CD14-positive monocyte (primary cell): ENCODE results near the gene ZSCAN10. TPM values are rescaled to one million over a fixed set of nuclear protein-coding genes. Genes with fewer than 3 reads are reported as not detected.

Experiments
- DNase-seq, 3 donors: peaks; one replicate each; pipeline ENCODE4 v3.0.0-alpha.2; 2011 to 2022
- H2AFZ ChIP-seq: 2 replicates; pipeline ENCODE4 v1.6.0; 2012; ENCODE audit warnings: mild to moderate bottlenecking, low read depth, low read length, inconsistent platforms; ENCODE audit not compliant: insufficient read depth, poor library complexity, severe bottlenecking
- H3K27ac ChIP-seq, 2 donors: 1 replicate in 1 of 2; 2 replicates in 1 of 2; pipeline ENCODE4 v1.5.1; 2012 to 2013; ENCODE audit warnings: low read length in 2 of 2, control low read depth in 1 of 2, inconsistent platforms in 1 of 2, low read depth in 1 of 2, mild to moderate bottlenecking in 1 of 2
- H3K27me3 ChIP-seq, 2 donors: one replicate each; pipeline versions ENCODE4 v1.6.0 to v1.6.1; 2011 to 2013; ENCODE audit warnings: low read length in 2 of 2; ENCODE audit not compliant: control insufficient read depth in 2 of 2, insufficient read depth in 2 of 2
- H3K36me3 ChIP-seq, 2 donors: replicated peaks in 1 of 2; 1 replicate in 1 of 2; 2 replicates in 1 of 2; pipeline versions ENCODE4 v1.5.1 to v1.6.1; 2012 to 2013; ENCODE audit warnings: low read length in 2 of 2, control low read depth in 1 of 2, inconsistent platforms in 1 of 2, mild to moderate bottlenecking in 1 of 2; ENCODE audit not compliant: insufficient read depth in 2 of 2, control insufficient read depth in 1 of 2
- H3K4me1 ChIP-seq, 2 donors: 1 replicate in 1 of 2; 2 replicates in 1 of 2; pipeline versions ENCODE4 v1.5.1 to v1.6.1; 2012 to 2013; ENCODE audit warnings: low read length in 2 of 2, control low read depth in 1 of 2, inconsistent platforms in 1 of 2, mild to moderate bottlenecking in 1 of 2, moderate library complexity in 1 of 2; ENCODE audit not compliant: insufficient read depth in 2 of 2, control insufficient read depth in 1 of 2
- H3K4me2 ChIP-seq: replicated peaks from 2 replicates; pipeline ENCODE3; 2012; ENCODE audit warnings: low read length, moderate library complexity, mild to moderate bottlenecking; ENCODE audit not compliant: poor library complexity, severe bottlenecking; ENCODE audit errors: extremely low read depth
- H3K4me3 ChIP-seq, 3 experiments: fragments of 200-600 bp in 1 of 3; sonication (generic) in 1 of 3; replicated peaks in 1 of 3; 1 replicate in 2 of 3; 2 replicates in 1 of 3; pipeline ENCODE4 v1.5.1; 2011 to 2013; ENCODE audit warnings: low read length in 3 of 3, mild to moderate bottlenecking in 3 of 3, control low read depth in 2 of 3, low read depth in 2 of 3, inconsistent platforms in 1 of 3, moderate library complexity in 1 of 3
- H3K79me2 ChIP-seq: 2 replicates; pipeline ENCODE4 v1.6.0; 2012; ENCODE audit warnings: mild to moderate bottlenecking, control low read depth, inconsistent platforms, low read length, moderate library complexity; ENCODE audit not compliant: insufficient read depth
- H3K9ac ChIP-seq: 2 replicates; pipeline ENCODE4 v1.6.0; 2017; ENCODE audit warnings: low read length, mild to moderate bottlenecking; ENCODE audit not compliant: insufficient read depth, poor library complexity, severe bottlenecking
- H3K9me3 ChIP-seq, 2 donors: replicated peaks in 1 of 2; 1 replicate in 1 of 2; 2 replicates in 1 of 2; pipeline versions ENCODE4 v1.5.1 to v1.6.1; 2012 to 2013; ENCODE audit warnings: low read length in 2 of 2, control low read depth in 1 of 2; ENCODE audit not compliant: control insufficient read depth in 1 of 2, insufficient read depth in 1 of 2
- H4K20me1 ChIP-seq: 2 replicates; pipeline ENCODE4 v1.6.0; 2012; ENCODE audit warnings: mild to moderate bottlenecking, low read length, control low read depth, moderate library complexity; ENCODE audit not compliant: insufficient read depth
- H3K27ac Mint-ChIP-seq, 7 donors: one replicate each; pipeline ENCODE4 v1.8.0; 2020; ENCODE audit warnings: mild to moderate bottlenecking in 7 of 7, mixed read lengths in 7 of 7, moderate library complexity in 6 of 7, inconsistent platforms in 2 of 7
- H3K27me3 Mint-ChIP-seq, 3 donors: one replicate each; pipeline ENCODE4 v1.8.0; 2021 to 2022; ENCODE audit warnings: low read depth in 3 of 3, mild to moderate bottlenecking in 3 of 3, mixed read lengths in 3 of 3, moderate library complexity in 3 of 3, inconsistent platforms in 1 of 3
- H3K36me3 Mint-ChIP-seq, 2 donors: one replicate each; pipeline ENCODE4 v1.8.0; 2020; ENCODE audit warnings: mixed read lengths in 2 of 2, inconsistent platforms in 1 of 2, mild to moderate bottlenecking in 1 of 2
- H3K4me1 Mint-ChIP-seq: one replicate; pipeline ENCODE4 v1.8.0; 2020; ENCODE audit warnings: mild to moderate bottlenecking, mixed read lengths
- H3K4me3 Mint-ChIP-seq, 2 donors: one replicate each; pipeline ENCODE4 v1.8.0; 2020; ENCODE audit warnings: mild to moderate bottlenecking in 2 of 2, mixed read lengths in 2 of 2, moderate library complexity in 1 of 2
- H3K9me3 Mint-ChIP-seq, 7 donors: one replicate each; pipeline ENCODE4 v1.8.0; 2020 to 2022; ENCODE audit warnings: mixed read lengths in 7 of 7, mild to moderate bottlenecking in 6 of 7, moderate library complexity in 6 of 7, inconsistent platforms in 2 of 7
- WGBS: methylation state at CpG from one replicate; pipeline ENCODE4 v1.1.5; 2013; ENCODE audit warnings: missing lambda C conversion rate; ENCODE audit not compliant: insufficient coverage; 5-methylcytosine and 5-hydroxymethylcytosine counted together
- intact Hi-C, 2 donors: fragments of 100-400 bp; cut with micrococcal nuclease; formaldehyde crosslinking; loops; one replicate each; pipeline versions ENCODE4 v1.15.0 to v1.15.1; 2023
- polyA plus RNA-seq, 3 donors: library from polyadenylated mRNA; depleted of rRNA in 1 of 3; unstranded in 2 of 3; stranded (reverse) in 1 of 3; fragments of 300-500 nt in 2 of 3; fragments of >200 nt in 1 of 3; fragmentation: Illumina TruSeq in 2 of 3; gene quantifications; 1 replicate in 2 of 3; 2 replicates in 1 of 3; pipeline ENCODE4 v1.2.3, GENCODE V29; 2012 to 2021
- TF ChIP-seq, protein P1 (sequence below): fragments of 200-600 bp; IDR thresholded peaks from one replicate; pipeline ENCODE4 v1.8.0; 2022; ENCODE audit warnings: antibody characterized with exemption, mild to moderate bottlenecking

Gene ZSCAN10
- polyA plus RNA-seq, 3 donors, result 0.29 TPM; not detected in 2

DNA sequence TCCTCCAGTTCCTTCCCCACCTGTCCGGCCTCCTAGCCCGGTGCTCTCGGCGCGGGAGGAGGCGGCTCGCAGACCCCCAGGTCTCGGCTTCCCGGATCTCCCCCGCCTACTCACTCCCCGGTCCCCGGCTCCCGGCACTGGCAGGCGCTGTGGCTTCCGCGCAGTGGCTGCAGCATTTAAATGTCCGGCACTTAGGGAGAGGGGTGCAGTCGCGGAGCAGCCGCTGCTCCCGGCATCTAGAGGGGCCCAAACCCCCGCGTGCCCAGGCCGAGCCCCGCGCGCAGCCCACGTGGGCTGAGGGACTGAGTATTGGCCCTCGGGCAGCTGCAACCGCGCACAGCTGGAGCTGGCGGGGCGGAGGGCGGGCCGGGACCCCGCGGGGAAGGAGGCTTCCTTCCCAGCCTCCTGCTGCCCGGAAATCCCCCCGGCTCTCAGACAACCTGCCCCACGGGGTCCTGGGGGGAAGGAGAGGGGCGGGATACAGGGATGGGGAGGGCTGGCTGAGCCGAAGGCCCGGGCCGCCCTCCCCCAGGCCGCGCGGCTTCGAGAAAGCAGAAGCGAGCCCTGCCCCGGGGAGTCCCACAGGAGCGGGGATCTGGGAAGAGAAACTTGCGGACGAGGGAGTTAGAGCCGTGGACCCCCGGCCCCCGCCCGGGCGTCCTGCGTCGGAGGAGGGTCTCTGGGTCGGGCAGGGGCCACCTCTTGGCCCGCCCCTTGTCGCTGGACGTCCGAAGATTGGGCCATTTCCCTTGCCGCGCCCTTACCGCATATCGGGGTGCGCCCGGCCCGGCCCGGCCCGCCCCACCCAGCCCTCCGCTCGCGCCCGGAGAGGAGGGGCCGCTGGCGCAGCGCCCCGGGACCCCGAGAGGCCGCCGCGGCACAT lies 53.1 kb downstream of the ZSCAN10 start, which contains the start of gene MMP25:
TSS of gene MMP25 (plus strand) at position 804 of the 883 bp plus-strand sequence. CDS start 357 bp downstream, outside the sequence.
- H3K27ac ChIP-seq, result peak within 1 kb of the TSS in 1 of 2 donors; percentile 44
- H3K36me3 Mint-ChIP-seq, result peaks cover 17 to 24% of the 10 kb centered on the region in 2 donors
- H3K4me3 Mint-ChIP-seq, result peak within 1 kb of the TSS; percentile 85 to 94
- intact Hi-C loops, result no loop called here
- peak within 1 kb of the TSS; percentile 93 for H2AFZ ChIP-seq
- peaks cover 58 to 75% of the 10 kb centered on the region in 2 donors for H3K4me1 ChIP-seq
- TF ChIP-seq, protein P1, sequence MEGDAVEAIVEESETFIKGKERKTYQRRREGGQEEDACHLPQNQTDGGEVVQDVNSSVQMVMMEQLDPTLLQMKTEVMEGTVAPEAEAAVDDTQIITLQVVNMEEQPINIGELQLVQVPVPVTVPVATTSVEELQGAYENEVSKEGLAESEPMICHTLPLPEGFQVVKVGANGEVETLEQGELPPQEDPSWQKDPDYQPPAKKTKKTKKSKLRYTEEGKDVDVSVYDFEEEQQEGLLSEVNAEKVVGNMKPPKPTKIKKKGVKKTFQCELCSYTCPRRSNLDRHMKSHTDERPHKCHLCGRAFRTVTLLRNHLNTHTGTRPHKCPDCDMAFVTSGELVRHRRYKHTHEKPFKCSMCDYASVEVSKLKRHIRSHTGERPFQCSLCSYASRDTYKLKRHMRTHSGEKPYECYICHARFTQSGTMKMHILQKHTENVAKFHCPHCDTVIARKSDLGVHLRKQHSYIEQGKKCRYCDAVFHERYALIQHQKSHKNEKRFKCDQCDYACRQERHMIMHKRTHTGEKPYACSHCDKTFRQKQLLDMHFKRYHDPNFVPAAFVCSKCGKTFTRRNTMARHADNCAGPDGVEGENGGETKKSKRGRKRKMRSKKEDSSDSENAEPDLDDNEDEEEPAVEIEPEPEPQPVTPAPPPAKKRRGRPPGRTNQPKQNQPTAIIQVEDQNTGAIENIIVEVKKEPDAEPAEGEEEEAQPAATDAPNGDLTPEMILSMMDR, result no peak
- peaks cover 31 to 45% (median 41%) of the 10 kb centered on the region in 3 donors for H3K27me3 Mint-ChIP-seq
- under 1% methylated on average over 75 of the region's 86 CpGs for WGBS
- H3K4me2 ChIP-seq, result peak within 1 kb of the TSS; percentile 100
- peak within 1 kb of the TSS; percentile 51 to 86 (median 73) for H3K4me3 ChIP-seq
- H3K9ac ChIP-seq, result peak within 1 kb of the TSS; percentile 70
- peaks cover 0 to 9% (median 3%) of the 10 kb centered on the region in 7 donors for H3K9me3 Mint-ChIP-seq
- peak in 2 of 3 donors; percentile 54 to 71 for DNase-seq
- H3K79me2 ChIP-seq, result no peaks in the 10 kb centered on the region
- H3K36me3 ChIP-seq, result no peaks in the 10 kb centered on the region
- H3K27ac Mint-ChIP-seq, result peak within 1 kb of the TSS in 2 of 7 donors; percentile 41 to 45
- H3K9me3 ChIP-seq, result no peaks in the 10 kb centered on the region
- H4K20me1 ChIP-seq, result no peaks in the 10 kb centered on the region
- peaks cover 53% of the 10 kb centered on the region for H3K4me1 Mint-ChIP-seq
- peaks cover 7 to 31% of the 10 kb centered on the region in 2 donors for H3K27me3 ChIP-seq

DNA sequence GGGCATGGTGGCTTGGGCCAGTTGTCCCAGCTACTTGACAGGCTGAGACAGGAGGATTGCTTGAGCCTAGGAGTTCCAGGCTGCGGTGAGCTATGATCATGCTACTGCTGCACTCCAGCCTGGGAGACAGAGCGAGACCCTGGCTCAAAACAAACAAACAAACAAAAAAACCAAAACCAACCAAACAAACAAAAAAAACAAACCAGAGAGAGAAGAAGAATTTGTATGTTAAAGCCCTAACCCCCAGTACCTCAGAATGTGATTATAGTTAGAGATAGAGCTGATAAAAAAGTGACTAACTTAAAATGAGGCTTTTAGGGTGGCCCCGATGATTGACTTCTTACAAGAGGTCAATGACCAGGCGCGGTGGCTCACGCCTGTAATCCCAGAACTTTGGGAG lies 54.4 kb downstream of the ZSCAN10 start:
- no peak overlapping the region for H2AFZ ChIP-seq
- no peaks in the 10 kb centered on the region for H3K79me2 ChIP-seq
- peak overlapping the region in 1 of 3 experiments; percentile 86 for H3K4me3 ChIP-seq
- peaks cover 7 to 35% of the 10 kb centered on the region in 2 donors for H3K27me3 ChIP-seq
- H3K36me3 Mint-ChIP-seq, result peaks cover 13% of the 10 kb centered on the region in 2 donors
- peaks cover 45 to 62% of the 10 kb centered on the region in 2 donors for H3K4me1 ChIP-seq
- no peaks in the 10 kb centered on the region for H4K20me1 ChIP-seq
- peak overlapping the region; percentile 85 to 94 for H3K4me3 Mint-ChIP-seq
- H3K9me3 ChIP-seq, result no peaks in the 10 kb centered on the region
- no peak for DNase-seq
- intact Hi-C loops, result no loop called here
- H3K4me1 Mint-ChIP-seq, result peaks cover 43% of the 10 kb centered on the region
- H3K9ac ChIP-seq, result no peak overlapping the region
- H3K27ac ChIP-seq, result no peak overlapping the region
- H3K27ac Mint-ChIP-seq, result peak overlapping the region in 1 of 7 donors; percentile 58
- TF ChIP-seq, protein P1, result no peak
- H3K4me2 ChIP-seq, result peak overlapping the region; percentile 100
- H3K36me3 ChIP-seq, result no peaks in the 10 kb centered on the region
- H3K9me3 Mint-ChIP-seq, result peaks cover 0 to 9% (median 2%) of the 10 kb centered on the region in 7 donors
- H3K27me3 Mint-ChIP-seq, result peaks cover 36 to 52% (median 52%) of the 10 kb centered on the region in 3 donors
- 100% methylated on average over 1 of the region's 6 CpGs for WGBS
